Left ventricle myocardium inferior (tissue), 1 donor: ENCODE data around the gene GAS7. TPM values are rescaled to one million over a fixed set of nuclear protein-coding genes. Genes with fewer than 3 reads are reported as not detected.
A peak's percentile ranks its signal among the peaks of the same experiment; 100 is the strongest.

Source experiments
- DNase-seq: peaks from one replicate; pipeline ENCODE4 v3.0.0-alpha.2; 2020
- H3K27ac ChIP-seq: fragments of 200-600 bp; replicated peaks from 2 replicates; pipeline ENCODE4 v1.8.0; 2021
- H3K27me3 ChIP-seq: fragments of 200-600 bp; 2 replicates; pipeline ENCODE4 v1.8.0; 2021; ENCODE audit warnings: low read depth
- H3K36me3 ChIP-seq: fragments of 200-600 bp; 2 replicates; pipeline ENCODE4 v1.8.0; 2021
- H3K4me1 ChIP-seq: fragments of 200-600 bp; 2 replicates; pipeline ENCODE4 v1.8.0; 2021
- H3K4me3 ChIP-seq: fragments of 200-600 bp; 2 replicates; pipeline ENCODE4 v1.8.0; 2021; ENCODE audit warnings: mild to moderate bottlenecking, moderate library complexity
- H3K9me3 ChIP-seq: fragments of 200-600 bp; replicated peaks from 2 replicates; pipeline ENCODE4 v1.8.0; 2021
- CTCF ChIP-seq: fragments of 200-600 bp; IDR thresholded peaks from 2 replicates; pipeline ENCODE4 v1.8.0; 2021; ENCODE audit warnings: antibody characterized with exemption, mild to moderate bottlenecking, borderline replicate concordance
- intact Hi-C: fragments of 100-400 bp; cut with micrococcal nuclease; formaldehyde crosslinking; loops from one replicate; pipeline ENCODE4 v1.11.0; 2022
- total RNA-seq: library from RNA; stranded (reverse); fragmentation: NEBNext Ultra II Directional; extraction: Animal tissue kit (Norgen Biotek cat#: 25700); gene quantifications from one replicate; pipeline ENCODE4 v1.2.1, GENCODE V29; 2021
- donor health status: DM: no; HTN: yes; CAD: no; lungs with severe emphysema.

GAS7 gene
- total RNA-seq, 1 donor from 2014 or later = 87.6 TPM

- no peak for TF ChIP-seq CTCF
- Histone ChIP-seq H3K36me3 (no peaks in the 10 kb centered on the region), H3K27me3 (no peaks in the 10 kb centered on the region), H3K4me1 (peaks cover 57% of the 10 kb centered on the region), H3K27ac (peak overlapping the region; percentile 78), H3K4me3 (no peak overlapping the region), H3K9me3 (no peaks in the 10 kb centered on the region)
- intact Hi-C loops = no loop called here
- no peak for DNase-seq
These were observed 149.6 kb downstream of the GAS7 start for GRCh38 chr17:10048629-10049350.

DNA sequence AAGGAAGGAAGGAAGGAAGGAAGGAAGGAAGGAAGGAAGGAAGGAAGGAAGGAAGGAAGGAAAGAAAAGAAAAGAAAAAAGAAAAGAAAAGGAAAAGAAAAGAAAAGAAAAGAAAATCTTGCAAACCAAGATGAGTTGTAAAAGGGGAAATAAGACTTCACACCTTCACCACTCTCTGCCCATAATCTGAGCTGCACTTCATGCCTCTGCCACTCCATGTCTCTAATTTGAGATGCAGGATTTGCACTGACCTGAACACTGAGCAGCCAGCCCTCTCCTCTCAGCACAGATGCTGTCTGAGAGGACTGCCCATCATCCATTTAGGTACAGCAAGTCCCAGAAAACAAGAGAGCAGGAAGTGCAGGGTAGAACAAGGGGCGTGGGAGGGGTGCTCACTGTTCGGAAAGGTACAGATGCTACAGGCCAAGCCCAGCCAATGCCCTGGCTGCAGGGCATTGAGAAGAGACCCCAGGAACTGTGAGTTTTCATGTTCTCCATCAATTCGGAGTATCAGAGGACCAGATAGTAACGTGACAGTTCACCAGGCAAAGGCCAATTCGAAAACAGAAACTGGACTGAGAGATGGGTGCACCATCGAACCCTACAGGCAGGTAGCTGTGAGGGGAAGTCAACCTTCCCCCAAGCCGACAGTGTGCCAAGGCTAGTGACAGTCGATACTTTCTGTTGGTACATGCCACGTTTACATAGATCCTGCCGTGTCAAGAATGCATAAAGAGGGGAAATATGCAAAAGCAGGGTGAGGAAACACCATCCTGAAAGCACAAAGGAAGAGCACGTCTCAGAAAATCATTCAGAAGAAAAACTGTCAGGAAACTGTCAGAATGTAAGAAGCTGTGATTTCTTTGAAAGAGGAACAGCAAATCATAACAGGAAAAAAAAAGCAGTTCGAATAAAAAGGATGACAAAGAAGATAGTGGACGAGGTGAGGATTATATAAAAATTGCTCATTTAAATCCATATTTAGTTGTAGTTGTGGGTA, 151.3 kb downstream of the GAS7 start:
- Histone ChIP-seq H3K4me3 (no peak overlapping the region), H3K4me1 (peaks cover 60% of the 10 kb centered on the region), H3K27ac (peak overlapping the region; percentile 64), H3K36me3 (no peaks in the 10 kb centered on the region), H3K9me3 (no peaks in the 10 kb centered on the region), H3K27me3 (no peaks in the 10 kb centered on the region)
- intact Hi-C loops = no loop called here
- no peak for DNase-seq
- TF ChIP-seq CTCF = no peak

DNA sequence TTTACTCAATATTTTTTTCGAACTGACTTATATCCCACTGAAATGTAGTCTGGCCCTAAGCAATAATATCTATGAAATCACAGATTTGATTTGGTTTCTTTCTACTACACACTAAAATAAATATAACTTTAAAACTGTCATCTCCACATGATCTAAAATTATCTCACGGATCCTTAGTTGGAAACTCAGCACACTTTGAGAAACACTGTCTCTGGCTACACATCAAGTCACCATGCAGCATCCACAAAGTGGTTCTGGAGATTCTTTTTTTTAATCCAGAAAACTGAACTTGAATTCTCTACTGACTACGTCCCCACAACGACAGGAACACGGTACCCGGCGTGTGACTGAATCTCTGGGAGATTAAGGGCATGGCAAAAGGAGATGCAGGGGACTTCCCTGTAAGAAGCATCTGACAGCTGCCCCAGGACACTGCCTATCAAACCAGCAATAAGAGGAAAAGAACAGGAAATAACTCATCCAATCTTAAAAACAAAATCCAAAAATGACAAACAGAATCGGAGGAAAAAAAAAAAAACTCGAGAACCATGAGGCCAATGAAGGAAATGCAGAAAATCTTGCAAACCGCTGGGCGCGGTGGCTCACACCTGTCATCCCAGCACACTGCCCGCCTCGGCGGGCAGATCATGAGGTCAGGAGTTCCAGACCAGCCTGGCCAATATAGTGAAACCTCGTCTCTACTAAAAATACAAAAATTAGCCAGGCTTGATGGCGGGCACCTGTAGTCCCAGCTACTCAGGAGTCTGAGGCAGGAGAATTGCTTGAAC, 152.3 kb downstream of the GAS7 start:
- Histone ChIP-seq H3K27ac (peak overlapping the region; percentile 64), H3K9me3 (no peaks in the 10 kb centered on the region), H3K4me3 (no peak overlapping the region), H3K36me3 (no peaks in the 10 kb centered on the region), H3K4me1 (peaks cover 54% of the 10 kb centered on the region), H3K27me3 (no peaks in the 10 kb centered on the region)
- intact Hi-C loops = no loop called here
- no peak for TF ChIP-seq CTCF
- DNase-seq = no peak

DNA sequence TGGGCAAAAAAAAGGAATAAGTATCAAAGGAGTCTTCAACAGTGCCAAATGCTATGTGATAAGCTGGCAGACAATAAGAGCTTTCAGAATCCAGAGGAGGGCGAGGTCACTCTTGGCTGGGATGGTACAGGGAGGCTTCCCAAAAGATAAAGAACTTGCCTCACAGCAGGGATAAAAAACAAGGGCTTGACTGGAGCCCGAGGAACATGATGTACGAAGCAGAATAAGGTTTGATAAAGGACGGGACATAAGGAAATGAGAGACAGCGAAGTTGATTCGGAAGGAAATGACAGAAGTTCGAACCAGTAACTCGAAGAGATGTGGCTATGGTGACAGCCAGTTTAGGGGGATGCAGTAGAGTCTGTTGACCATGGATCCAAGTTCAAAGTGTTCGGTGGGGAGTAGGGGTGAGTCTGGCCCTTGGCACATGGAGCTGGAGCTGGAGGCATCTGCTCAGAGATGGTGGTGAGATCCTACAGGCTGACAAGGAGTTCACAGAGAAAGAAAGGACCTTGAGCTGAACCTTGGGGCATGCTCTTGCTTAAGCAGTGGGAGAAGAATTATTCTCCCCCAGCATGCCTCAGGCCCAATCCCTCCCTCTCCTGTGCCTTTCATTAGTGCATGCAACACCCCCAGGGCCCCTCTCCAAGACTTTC, 155.7 kb downstream of the GAS7 start:
- intact Hi-C loops = no loop called here
- Histone ChIP-seq H3K27ac (peak overlapping the region; percentile 87), H3K27me3 (no peaks in the 10 kb centered on the region), H3K4me3 (peak overlapping the region; percentile 10), H3K9me3 (no peaks in the 10 kb centered on the region), H3K36me3 (no peaks in the 10 kb centered on the region), H3K4me1 (peaks cover 48% of the 10 kb centered on the region)
- no peak for DNase-seq
- TF ChIP-seq CTCF = no peak
